Cerebellar cortex (tissue), 1 donor: Measurements from ENCODE around the gene SPCS1.
"Not testable (repeated sequence)": the region's sequence is repeated elsewhere in the genome, so short reads cannot be mapped to it uniquely, and the experiment has no call there.

Experiments used
- DNase-seq: peaks from one replicate; pipeline ENCODE4 v3.0.0-alpha.2; 2015; ENCODE audit warnings: low spot score

Gene SPCS1

DNA sequence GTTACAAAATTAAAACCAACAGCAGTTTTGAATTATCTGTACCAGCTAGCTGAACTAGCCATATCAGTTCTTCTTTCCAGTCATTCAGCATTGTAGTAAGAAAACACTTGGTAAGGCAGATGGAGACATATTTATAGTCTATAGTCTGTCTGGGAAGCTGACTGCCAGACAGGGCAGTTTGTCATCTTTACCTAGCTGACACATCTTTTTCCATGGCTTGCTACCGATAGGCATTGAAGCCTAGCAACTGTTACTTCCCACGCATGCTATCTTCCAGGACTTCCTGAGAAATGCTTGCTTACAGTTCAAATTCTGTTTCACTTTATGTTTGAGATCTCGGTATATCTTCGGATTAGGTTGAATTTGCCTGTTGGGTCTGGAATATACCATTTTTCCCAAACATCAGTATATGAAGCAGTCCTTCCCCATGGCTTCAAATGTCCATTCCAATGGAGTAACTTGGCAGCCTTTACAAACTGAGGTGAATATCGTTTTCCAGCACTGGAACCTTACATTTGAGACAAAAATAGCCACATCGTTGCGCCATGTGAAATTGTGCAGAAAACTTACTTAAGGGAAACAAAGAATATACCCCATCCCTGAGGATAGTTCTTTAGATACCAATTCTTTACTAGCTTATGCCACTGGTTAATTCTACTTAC is 11.2 kb upstream of the SPCS1 start:
- no peak for DNase-seq

GRCh38 chr3:52695798-52696671 is 9.9 kb upstream of the SPCS1 start:
- no peak for DNase-seq

DNA sequence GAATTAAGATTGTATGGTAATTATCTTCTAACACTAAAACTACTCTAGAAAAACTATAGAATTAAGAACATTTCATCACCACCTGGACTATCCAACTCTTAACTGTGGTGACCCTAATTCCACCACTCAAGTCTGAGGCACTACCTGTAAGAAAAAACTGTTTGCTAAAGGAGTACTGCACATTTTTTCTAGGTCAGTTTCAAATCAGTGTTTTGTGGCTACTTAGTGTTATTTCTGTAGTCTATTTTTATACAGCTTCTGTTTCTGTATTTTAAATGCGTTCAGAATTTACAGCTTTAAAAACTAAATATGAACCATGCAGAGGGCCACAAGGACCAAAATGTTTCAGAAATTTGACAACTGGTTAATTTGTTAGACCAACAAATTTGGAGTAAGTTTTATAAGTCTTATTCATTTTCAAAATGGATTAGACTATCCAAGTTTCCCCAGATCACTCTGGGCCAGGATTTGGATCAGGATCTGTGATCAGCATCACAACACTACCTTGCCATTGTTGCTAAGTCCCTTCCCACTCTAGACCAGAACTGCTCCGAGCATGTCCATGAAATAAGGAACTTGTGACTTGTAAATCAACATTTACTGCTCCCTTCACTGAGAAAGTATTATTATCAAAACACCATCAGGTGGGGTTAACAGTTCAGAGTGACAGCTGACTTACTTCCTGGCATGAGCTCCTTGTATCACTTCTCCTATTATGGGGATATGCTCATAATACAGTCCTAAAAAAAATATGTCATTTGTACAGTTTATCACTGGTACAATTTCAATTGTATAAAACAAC is 8.9 kb upstream of the SPCS1 start:
- DNase-seq, result no peak

DNA sequence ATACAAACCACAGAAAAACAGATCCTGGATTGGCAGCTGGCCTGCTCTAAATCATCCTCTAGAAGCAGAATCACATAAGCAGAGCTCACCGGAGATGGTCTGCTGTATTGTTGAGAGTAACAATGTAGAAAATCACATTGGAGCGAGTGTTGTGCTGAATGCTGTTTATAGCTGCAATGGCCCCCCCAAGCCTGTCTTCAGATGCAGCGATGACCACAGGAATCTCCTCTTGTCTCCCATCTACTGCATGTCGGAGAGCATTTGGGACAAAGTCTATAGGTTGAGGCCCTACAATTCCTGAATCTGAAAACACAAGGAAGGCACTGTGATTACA is 8.3 kb upstream of the SPCS1 start:
- DNase-seq, result no peak

- no peak for DNase-seq
These were observed 2.6 kb upstream of the SPCS1 start for GRCh38 chr3:52703341-52703740.

DNA sequence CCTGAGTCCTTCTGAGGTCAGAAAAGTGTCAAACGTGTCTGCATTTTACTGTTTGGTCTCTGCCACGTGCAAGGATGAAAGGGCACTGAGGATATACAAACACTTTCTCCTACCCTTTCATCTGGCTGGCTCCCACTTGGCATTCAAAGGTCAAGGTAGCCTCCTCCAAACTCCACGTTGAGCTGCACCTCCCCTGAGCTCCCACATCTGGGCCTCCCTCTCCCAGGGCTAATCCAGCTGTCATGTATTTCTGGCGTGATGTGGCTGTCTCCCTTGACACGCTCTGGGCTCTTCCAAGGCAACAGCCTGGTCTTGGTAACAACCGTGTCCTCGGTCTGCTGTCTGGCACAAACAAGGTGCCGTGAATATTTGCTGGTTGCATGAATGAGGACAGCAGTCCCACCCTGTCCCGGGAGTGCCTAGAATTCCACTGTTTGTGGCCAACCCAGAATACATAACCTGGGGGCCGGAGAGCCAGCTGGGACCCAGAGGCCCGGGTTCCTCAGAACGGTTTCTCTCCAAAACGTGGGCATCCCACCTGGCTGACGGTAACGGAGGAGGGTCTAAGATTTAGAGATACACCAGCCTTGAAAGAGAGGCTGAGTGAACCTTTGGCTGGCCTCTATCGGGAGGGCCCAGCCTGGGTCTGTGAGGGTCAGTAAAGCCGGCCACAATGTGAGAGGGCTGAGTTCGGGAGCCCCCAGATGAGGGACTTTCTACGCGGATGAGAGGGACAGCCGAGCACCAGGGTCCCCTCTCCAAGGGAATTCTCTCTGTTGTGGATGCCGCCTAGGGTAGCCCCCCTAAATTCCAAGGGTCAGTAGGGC is 1.1 kb upstream of the SPCS1 start:
- peak; percentile 40 for DNase-seq

DNA sequence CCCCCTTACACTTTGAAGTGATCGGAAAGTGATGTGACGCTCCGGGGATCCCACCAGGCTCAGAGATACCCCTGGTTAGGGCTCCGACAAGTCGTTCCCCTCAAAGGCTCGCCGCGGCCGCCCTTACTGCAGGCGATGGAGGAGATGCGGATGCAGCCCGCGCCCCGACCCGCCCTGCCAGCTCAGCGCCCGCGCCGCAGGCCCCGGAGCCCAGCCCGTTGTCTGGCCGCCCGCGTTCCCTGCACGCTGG is 543 bp upstream of the SPCS1 start:
- no peak for DNase-seq

DNA sequence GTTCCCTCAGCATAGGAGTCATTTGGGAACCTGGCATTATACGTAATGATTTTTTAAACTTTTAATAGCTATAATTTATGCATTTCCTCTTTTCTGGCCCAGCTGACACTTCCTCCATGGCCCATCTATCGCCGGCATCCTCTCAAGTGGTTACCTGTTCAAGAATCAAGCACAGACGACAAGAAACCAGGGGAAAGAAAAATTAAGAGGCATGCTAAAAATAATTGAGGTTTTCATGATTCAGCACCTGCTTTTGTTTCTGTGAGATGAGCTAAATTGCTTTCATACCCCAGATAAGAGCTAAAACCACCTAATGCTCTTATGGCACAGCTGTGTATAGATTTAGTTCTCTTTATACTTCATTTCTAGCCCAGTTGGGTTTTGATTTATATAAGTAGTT is 1.7 kb downstream of the SPCS1 start:
- no peak for DNase-seq

DNA sequence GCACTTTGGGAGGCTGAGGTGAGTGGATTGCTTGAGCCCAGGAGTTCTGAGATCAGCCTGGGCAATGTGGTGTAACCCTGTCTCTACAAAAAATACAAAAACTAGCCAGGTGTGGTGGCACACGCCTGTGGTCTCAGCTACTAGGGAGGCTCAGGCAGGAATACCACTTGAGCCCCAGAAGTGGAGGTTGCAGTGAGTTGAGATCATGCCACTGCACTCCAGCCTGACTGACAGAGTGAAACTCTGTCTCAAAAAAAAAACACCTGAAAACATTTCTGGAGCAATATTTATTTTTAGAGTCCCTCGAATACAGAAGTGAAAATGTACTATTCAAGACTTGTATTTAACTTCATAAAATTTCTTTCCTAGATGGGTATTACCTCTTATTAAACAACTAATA is 4.6 kb downstream of the SPCS1 start:
- DNase-seq, result no peak

DNA sequence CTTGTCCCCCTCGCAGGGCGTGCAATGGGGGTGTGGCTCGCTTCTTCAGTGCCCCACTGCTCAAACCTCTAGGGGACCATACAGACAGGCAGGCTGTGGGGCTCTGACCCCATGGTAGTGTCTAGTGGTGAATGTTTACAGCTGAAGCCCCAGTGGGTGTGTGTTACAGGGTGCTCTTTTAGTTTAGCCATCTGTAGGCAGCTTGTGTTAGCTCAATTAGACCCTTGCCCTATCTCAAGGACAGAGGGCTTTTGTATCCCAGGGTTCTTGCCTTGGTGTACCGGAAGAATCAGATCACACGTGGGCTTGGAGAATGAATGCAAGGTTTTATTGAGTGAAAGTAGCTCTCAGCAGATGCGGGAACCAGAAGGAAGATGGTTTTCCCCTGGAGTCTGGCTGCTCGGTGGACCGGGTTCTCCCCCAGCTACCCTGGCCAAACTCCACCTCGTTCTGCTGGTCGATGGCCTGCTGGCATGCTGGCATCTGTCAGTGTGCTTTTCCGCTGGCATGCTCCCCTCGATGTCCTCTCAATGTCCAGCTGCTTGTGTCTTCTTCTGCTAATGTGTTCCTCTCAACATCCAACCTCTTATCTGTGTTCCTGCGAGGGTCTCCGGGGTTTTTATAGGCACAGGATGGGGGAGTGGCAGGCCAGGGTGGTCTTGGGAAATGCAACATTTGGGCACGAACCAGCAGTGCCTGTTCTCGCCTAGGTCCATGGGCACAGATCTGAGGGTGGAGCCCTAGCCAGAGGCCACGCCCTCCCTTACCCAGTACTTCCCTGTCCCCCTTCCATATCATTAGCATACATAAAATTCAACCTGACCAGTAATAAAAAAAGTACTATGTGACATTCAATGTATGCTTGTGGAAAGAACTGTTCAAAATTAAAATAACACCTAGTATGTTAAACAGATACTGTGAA is 6.6 kb downstream of the SPCS1 start:
- DNase-seq, result no peak

DNA sequence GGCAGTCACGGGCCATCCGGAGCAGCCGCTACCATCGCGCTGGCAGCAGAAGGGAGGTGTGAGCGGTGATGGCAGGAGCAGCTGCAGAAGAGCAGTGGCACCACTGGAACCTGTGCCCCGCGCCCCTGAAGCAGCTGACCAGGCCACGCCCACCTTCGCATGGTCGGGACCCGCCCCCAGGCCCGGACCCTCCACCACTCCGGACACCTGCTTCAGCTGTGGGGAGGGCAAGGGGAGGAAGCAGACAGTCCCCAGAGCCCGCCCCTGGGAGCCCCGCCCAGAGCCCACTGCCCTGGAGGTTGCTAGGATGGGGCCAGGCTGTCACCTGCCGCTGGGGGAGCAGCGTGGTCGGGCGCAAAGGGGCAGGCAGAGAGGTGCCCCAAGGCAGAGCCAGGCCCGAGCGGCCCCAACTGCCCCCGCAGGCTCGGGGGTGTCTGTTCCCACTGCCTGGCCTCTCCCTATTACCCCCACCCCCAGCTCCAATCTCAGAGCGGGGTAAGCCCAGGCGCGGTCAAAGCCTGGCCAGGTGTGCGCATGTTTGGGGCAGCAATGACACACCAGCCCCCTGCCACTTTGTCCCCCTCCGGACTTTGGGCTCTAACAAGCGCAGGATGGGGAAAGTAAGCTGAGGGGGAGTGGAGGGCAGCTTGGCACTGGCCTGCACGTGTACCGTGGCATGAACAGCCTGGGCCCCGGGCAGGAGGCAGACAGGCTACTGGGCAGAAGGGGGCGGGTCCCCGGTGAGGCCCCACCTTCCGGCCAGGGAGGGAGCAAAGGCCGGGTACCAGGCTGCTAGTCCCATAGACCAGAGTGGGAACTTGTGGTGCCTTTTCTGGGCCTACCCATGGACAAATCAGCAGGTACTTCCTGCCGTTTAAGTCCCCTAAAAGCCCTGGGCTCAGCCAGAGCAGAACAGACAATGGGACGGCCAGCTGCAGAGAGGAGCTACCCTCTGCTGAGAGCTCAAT is 8.7 kb downstream of the SPCS1 start:
- no peak for DNase-seq

GRCh38 chr3:52715714-52716305 is 9.9 kb downstream of the SPCS1 start:
- DNase-seq, result no peak

DNA sequence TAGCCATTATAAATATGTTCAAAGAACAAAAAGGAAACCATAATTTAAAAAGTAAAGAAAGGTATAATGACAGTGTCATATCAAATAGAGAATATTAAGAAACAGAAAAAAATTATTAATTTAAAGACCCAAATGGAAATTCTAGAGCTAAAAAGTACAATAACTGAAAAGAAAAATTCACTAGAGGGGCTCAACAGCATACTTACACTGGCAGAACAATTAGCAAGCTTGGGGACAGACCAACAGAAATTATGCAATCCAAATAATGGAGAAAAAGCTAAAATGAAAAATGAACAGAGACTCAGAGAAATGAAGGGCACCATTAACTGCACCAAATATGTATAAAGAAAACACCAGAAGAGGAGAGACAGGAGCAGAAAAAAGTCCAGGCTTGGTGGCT is 13.7 kb downstream of the SPCS1 start:
- no peak for DNase-seq

DNA sequence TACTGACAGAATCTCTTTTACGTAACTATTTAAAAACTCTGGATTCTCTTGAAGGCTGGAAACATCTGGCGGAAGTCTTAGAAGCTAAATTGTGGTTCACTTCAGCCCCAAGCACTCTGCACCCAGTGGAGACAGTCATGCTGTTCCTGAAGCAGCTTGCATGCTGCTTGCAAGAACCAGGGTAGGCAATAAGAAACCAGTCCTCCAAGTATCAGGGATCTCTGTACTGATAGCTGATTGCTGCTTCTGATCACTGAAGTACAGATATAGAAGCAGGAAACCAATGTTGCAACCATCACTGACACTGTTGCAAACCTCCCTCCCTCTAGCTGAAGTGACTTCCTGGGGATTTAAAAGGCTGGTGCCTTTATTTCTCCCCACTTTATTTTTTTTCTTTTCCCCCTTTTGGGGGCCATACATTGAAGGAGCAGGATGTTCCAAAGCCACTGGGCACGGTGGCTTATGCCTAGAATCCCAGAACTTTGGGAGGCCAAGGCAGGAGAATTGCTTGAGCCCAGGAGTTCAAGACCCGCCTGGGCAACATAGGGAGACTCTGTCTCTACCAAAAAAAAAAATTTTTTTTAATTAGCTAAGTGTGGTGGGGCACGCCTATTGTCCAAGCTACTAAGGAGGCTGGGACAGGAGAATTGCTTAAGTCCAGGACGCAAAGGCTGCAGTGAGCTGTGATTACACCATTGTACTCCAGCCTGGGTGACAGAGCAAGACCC is 15.3 kb downstream of the SPCS1 start:
- no peak for DNase-seq

- DNase-seq, result no peak
These were observed 15.8 kb downstream of the SPCS1 start for GRCh38 chr3:52721730-52722008.

GRCh38 chr3:52722491-52722890 is 16.6 kb downstream of the SPCS1 start:
- DNase-seq, result no peak

DNA sequence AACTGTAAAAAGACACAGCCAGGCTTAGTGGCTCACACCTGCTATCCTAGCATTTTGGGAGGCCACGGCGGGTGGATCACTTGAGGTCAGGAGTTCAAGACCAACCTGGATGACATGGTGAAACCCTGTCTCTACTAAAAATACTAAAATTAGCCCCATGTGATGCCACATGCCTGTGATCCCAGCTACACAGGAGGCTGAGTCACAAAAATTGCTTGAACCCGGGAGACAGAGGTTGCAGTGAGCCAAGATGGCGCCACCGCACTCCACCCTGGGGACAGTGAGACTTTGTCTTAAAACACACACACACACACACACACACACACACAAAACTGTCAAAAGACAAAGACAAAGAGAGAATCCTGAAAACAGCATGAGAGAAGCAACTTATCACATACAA is 18.0 kb downstream of the SPCS1 start:
- no peak for DNase-seq

DNA sequence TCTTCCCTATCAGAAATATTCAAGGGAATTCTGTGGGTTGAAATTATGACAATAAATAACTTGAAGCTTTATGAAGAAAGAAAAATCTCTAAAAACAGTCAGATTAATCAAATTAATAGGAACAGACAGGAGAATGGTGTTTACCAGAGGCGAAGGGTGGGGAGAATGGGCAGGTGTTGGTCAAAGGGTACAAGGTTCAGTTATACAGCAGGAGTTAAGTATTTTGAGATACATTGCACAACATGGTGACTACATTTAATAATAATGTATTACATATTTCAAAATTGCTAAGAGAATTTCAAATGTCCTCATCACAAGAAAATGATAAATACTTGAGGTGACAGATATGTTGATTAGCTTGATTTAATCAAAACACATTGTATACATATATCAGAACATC is 18.6 kb downstream of the SPCS1 start:
- DNase-seq, result no peak

DNA sequence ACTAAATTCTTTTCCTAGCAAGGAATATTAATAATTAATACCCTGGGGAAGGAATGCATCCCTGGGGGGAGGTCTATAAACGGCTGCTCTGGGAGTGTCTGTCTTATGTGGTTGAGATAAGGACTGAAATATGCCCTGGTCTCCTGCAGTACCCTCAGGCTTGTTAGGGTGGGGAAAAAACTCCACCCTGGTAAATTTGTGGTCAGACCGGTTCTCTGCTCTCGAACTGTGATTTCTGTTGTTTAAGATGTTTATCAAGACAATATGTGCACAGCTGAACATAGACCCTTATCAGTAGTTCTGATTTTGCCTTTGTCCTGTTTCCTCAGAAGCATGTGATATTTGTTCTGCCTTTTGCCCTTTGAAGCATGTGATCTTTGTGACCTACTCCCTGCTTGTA is 22.8 kb downstream of the SPCS1 start:
- not testable (repeated sequence) for DNase-seq
